Left ventricle myocardium inferior (tissue), 1 donor: ENCODE measurements around the gene NUDT22. TPM values are rescaled to one million over a fixed set of nuclear protein-coding genes. Genes with fewer than 3 reads are reported as not detected.

Experiments
- DNase-seq: peaks from one replicate; pipeline ENCODE4 v3.0.0-alpha.2; 2020
- H3K27ac ChIP-seq: fragments of 200-600 bp; replicated peaks from 2 replicates; pipeline ENCODE4 v1.8.0; 2021
- H3K27me3 ChIP-seq: fragments of 200-600 bp; 2 replicates; pipeline ENCODE4 v1.8.0; 2021; ENCODE audit warnings: low read depth
- H3K36me3 ChIP-seq: fragments of 200-600 bp; 2 replicates; pipeline ENCODE4 v1.8.0; 2021
- H3K4me1 ChIP-seq: fragments of 200-600 bp; 2 replicates; pipeline ENCODE4 v1.8.0; 2021
- H3K4me3 ChIP-seq: fragments of 200-600 bp; 2 replicates; pipeline ENCODE4 v1.8.0; 2021; ENCODE audit warnings: mild to moderate bottlenecking, moderate library complexity
- H3K9me3 ChIP-seq: fragments of 200-600 bp; replicated peaks from 2 replicates; pipeline ENCODE4 v1.8.0; 2021
- intact Hi-C: fragments of 100-400 bp; cut with micrococcal nuclease; formaldehyde crosslinking; loops from one replicate; pipeline ENCODE4 v1.11.0; 2022
- total RNA-seq: library from RNA; stranded (reverse); fragmentation: NEBNext Ultra II Directional; extraction: Animal tissue kit (Norgen Biotek cat#: 25700); gene quantifications from one replicate; pipeline ENCODE4 v1.2.1, GENCODE V29; 2021
- TF ChIP-seq, protein P1 (sequence below): fragments of 200-600 bp; IDR thresholded peaks from 2 replicates; pipeline ENCODE4 v1.8.0; 2021; ENCODE audit warnings: antibody characterized with exemption, mild to moderate bottlenecking, borderline replicate concordance
- donor health status: DM: no; HTN: yes; CAD: no; lungs with severe emphysema.

Gene NUDT22
- total RNA-seq, 1 donor from 2014 or later = 65.2 TPM

DNA sequence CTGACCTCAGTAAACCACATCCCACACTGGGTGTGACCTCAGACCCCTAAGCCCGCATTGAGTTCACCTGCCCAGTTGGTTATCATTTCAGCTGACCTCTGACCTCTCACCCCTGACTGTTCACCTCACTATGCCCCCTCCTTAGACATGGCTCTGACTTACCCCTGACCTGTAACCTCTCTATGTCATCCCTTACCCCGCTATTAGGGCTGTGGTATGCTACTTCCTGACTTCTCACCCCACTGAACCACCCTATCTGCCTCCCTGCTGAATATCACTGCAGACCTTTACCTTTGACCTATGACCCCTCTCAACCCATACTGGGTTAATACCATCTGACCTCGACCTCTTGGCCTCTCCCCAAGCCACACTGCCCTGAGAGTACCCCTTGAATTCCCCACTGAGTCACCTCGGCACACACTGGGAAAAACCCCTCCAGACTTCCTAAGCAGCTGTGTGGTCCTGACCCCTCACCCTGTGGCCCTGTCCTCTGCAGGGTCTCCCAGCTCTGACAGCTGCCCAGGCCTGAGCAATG is 33.5 kb downstream of the NUDT22 start:
- H3K4me3 ChIP-seq = no peak overlapping the region
- no peaks in the 10 kb centered on the region for H3K4me1 ChIP-seq
- TF ChIP-seq, protein P1, sequence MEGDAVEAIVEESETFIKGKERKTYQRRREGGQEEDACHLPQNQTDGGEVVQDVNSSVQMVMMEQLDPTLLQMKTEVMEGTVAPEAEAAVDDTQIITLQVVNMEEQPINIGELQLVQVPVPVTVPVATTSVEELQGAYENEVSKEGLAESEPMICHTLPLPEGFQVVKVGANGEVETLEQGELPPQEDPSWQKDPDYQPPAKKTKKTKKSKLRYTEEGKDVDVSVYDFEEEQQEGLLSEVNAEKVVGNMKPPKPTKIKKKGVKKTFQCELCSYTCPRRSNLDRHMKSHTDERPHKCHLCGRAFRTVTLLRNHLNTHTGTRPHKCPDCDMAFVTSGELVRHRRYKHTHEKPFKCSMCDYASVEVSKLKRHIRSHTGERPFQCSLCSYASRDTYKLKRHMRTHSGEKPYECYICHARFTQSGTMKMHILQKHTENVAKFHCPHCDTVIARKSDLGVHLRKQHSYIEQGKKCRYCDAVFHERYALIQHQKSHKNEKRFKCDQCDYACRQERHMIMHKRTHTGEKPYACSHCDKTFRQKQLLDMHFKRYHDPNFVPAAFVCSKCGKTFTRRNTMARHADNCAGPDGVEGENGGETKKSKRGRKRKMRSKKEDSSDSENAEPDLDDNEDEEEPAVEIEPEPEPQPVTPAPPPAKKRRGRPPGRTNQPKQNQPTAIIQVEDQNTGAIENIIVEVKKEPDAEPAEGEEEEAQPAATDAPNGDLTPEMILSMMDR = no peak
- no peaks in the 10 kb centered on the region for H3K27me3 ChIP-seq
- no peaks in the 10 kb centered on the region for H3K9me3 ChIP-seq
- no peak overlapping the region for H3K27ac ChIP-seq
- DNase-seq = no peak
- peaks cover 91% of the 10 kb centered on the region for H3K36me3 ChIP-seq
- intact Hi-C loops = no loop called here

DNA sequence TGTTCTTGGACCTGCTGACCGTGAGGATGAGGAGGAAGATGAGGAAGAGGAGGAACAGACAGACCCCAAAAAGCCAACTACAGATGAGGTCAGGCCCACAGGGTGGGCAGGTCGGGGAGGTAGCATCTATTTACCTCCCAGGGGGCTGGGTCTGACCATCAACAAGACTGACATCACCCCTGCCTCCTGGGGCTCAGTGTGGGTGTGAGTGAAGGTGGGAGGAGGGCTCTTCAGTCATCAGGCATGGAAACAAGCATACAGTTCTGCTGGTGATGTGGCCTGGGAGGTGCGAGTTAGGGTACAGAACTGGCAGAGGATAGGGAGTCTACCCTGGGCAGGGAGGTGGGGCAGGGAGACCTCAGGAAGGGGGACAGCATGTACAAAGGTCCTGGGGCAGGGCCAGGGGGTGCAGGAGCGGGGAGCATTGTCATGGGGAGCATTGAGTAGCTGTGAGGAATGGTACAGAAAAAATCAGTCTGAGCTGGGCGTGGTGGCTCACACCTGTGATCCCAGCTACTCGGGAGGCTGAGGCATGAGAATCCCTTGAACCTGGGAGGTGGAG is 34.2 kb downstream of the NUDT22 start:
- TF ChIP-seq, protein P1 = no peak
- no peak overlapping the region for H3K4me3 ChIP-seq
- DNase-seq = no peak
- H3K9me3 ChIP-seq = no peaks in the 10 kb centered on the region
- H3K4me1 ChIP-seq = no peaks in the 10 kb centered on the region
- intact Hi-C loops = no loop called here
- H3K27me3 ChIP-seq = no peaks in the 10 kb centered on the region
- H3K36me3 ChIP-seq = peaks cover 90% of the 10 kb centered on the region
- no peak overlapping the region for H3K27ac ChIP-seq

DNA sequence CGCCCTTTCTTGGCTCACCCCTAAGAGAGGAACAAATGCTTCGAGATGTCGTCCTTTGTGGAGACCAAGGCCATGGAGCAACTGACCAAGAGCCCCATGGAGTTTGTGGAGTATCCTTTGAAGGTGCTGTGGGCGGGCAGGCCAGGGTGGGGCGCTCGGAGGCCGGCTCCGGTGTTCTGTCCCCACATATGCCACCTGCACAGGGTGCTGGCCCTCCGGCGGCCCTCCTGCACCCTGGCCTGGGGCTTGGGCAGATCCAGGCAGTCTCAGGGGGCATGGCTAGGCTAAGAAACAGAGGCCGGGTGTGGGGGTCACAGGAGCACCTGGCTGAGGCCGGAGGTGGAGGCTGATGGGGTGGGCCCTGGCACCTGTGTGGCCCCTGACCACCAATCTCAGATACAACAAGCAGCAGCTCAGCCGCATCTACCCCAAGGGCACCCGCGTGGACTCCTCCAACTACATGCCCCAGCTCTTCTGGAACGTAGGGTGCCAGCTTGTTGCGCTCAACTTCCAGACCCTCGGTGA is 35.5 kb downstream of the NUDT22 start:
- Histone ChIP-seq H3K4me3 (no peak overlapping the region), H3K27me3 (no peaks in the 10 kb centered on the region), H3K36me3 (peaks cover 89% of the 10 kb centered on the region), H3K27ac (no peak overlapping the region), H3K4me1 (peaks cover 2% of the 10 kb centered on the region), H3K9me3 (no peaks in the 10 kb centered on the region)
- TF ChIP-seq, protein P1 = no peak
- no peak for DNase-seq
- intact Hi-C loops = no loop called here

DNA sequence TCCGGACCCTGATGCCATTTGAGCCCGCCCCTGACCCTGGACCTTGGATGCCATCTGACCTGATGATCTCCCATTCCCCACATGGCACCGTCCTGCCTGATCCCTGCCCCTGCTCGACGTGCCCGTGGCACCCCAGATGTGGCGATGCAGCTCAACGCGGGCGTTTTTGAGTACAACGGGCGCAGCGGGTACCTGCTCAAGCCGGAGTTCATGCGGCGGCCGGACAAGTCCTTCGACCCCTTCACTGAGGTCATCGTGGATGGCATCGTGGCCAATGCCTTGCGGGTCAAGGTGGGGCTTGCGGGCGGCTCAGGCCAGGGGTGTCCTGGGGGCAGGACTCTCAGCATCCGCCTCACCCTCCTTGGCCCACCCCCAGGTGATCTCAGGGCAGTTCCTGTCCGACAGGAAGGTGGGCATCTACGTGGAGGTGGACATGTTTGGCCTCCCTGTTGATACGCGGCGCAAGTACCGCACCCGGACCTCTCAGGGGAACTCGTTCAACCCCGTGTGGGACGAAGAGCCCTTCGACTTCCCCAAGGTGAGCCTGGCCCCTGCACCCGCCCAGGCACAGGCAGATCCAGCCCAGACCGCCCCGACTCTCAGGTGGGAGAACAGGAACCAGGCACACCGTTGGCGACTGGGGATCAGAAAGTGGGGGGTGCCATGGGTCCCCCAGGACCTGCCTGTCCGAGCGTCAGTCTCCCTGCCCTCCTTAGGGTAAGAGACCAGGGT is 36.4 kb downstream of the NUDT22 start:
- TF ChIP-seq, protein P1 = no peak
- H3K9me3 ChIP-seq = no peaks in the 10 kb centered on the region
- peaks cover 10% of the 10 kb centered on the region for H3K4me1 ChIP-seq
- peaks cover 84% of the 10 kb centered on the region for H3K36me3 ChIP-seq
- no peak overlapping the region for H3K27ac ChIP-seq
- no peaks in the 10 kb centered on the region for H3K27me3 ChIP-seq
- DNase-seq = no peak
- no peak overlapping the region for H3K4me3 ChIP-seq
- intact Hi-C loops = no loop called here

DNA sequence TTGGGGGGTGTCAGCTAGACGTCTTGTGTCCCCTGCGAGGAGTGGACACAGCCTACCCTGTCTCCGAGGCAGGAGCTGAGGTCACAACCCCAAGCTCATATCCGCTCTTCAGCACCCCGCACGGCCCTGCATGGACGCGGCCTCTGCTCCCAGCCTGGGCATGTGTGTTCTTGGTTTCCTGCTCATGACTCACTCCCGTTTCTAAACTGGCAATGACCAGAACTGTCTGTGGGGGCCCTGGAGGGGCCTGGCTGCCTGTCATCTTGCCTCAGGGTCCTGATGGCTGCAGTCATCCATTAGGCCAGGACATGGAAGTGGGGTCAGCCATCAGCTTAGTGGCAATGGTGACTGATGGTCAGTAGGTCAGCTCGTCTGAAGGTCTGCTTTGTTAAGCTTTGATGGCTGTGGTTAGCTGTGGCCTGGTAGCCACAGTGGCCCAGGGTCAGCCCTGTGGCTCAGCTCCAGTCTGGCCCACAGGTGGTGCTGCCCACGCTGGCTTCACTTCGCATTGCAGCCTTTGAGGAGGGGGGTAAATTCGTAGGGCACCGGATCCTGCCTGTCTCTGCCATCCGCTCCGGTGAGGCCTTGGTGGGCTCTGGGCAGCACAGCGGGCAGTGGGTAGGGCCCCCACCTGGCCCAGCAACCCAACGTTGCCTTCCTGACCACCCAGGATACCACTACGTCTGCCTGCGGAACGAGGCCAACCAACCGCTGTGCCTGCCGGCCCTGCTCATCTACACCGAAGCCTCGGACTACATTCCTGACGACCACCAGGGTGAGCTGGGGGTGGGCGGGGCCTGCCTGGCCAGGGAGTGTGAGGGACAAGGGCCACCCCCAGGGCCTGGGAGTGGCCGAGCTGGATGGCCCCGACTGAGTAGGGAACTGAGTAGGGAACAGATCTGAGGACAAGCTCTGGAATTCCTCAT is 37.2 kb downstream of the NUDT22 start:
- H3K36me3 ChIP-seq = peaks cover 76% of the 10 kb centered on the region
- H3K9me3 ChIP-seq = no peaks in the 10 kb centered on the region
- intact Hi-C loops = no loop called here
- H3K4me3 ChIP-seq = no peak overlapping the region
- TF ChIP-seq, protein P1 = no peak
- peaks cover 19% of the 10 kb centered on the region for H3K4me1 ChIP-seq
- no peak for DNase-seq
- no peak overlapping the region for H3K27ac ChIP-seq
- H3K27me3 ChIP-seq = no peaks in the 10 kb centered on the region
